HCT116 (cell line): Measurements from ENCODE around the gene MAML3. TPM values are rescaled to one million over a fixed set of nuclear protein-coding genes. Genes with fewer than 3 reads are reported as not detected.

ENCODE experiments used
- ATAC-seq: fragments of 200-7000 bp; cut with Tn5 transposase; 2 replicates; pipeline ENCODE4 v1.9.1; 2020; ENCODE audit warnings: mild to moderate bottlenecking, moderate library complexity
- BruUV-seq: library from RNA; stranded (reverse); fragments of 400-500 nt; replicated peaks from 2 replicates; lab custom pipeline; 2021; lab: Mats Ljungman, UMichigan
- CTCF ChIA-PET: fragments of 300-600 bp; sonication (Branson Sonifier 250); formaldehyde crosslinking; loops from one replicate; lab custom pipeline; 2021; ENCODE audit warnings: antibody characterized with exemption; lab: Charles Lee
- POLR2A ChIA-PET: fragments of 300-600, 350-600 bp; sonication (Branson Sonifier 250); formaldehyde crosslinking; loops from one replicate; lab custom pipeline; 2021; ENCODE audit warnings: antibody characterized with exemption; lab: Charles Lee
- RAD21 ChIA-PET, 2 experiments: fragments of 300-600 bp; sonication (Branson Sonifier 250); formaldehyde crosslinking; loops; one replicate each; lab custom pipeline; 2023; ENCODE audit warnings: low total read pairs in 2 of 2; ENCODE audit not compliant: uncharacterized antibody in 2 of 2, unreplicated experiment in 2 of 2, low non-redundant PET in 1 of 2; lab: Charles Lee
- DNase-seq: peaks from one replicate; pipeline ENCODE4 v3.0.0-alpha.2; 2010; ENCODE audit warnings: low read depth, low spot score
- H2AFZ ChIP-seq: fragments of 200-600 bp; shearing (Covaris generic), sonication (generic); 2 replicates; pipeline ENCODE4 v1.6.1; 2017; ENCODE audit warnings: low read depth, mixed run types, mixed read lengths, antibody characterized with exemption, low read length; ENCODE audit not compliant: poor library complexity, severe bottlenecking
- H3K27ac ChIP-seq: 2 replicates; pipeline ENCODE4 v1.5.1; 2012; ENCODE audit warnings: low read depth, low read length
- H3K27me3 ChIP-seq: fragments of 200-600 bp; sonication (generic); 2 replicates; pipeline ENCODE4 v1.6.1; 2016; ENCODE audit warnings: mixed run types, low read length, mixed read lengths; ENCODE audit not compliant: insufficient read depth
- H3K36me3 ChIP-seq, 2 experiments: fragments of 200-500 bp in 1 of 2; fragments of 200-600 bp in 1 of 2; sonication (Bioruptor generic) in 1 of 2; sonication (generic) in 1 of 2; 2 replicates each; pipeline versions ENCODE4 v1.5.1 to v1.6.1; 2014 to 2016; ENCODE audit warnings: low read length in 2 of 2, inconsistent platforms in 1 of 2, mixed read lengths in 1 of 2, mixed run types in 1 of 2; ENCODE audit not compliant: insufficient read depth in 2 of 2, control insufficient read depth in 1 of 2
- H3K4me1 ChIP-seq, 2 experiments: fragments of 200-600 bp in 1 of 2; sonication (generic) in 1 of 2; 2 replicates each; pipeline versions ENCODE4 v1.5.1 to v1.6.1; 2012 to 2017; ENCODE audit warnings: low read length in 2 of 2, inconsistent platforms in 1 of 2, mild to moderate bottlenecking in 1 of 2, mixed read lengths in 1 of 2, mixed run types in 1 of 2, moderate library complexity in 1 of 2; ENCODE audit not compliant: insufficient read depth in 2 of 2, control insufficient read depth in 1 of 2
- H3K4me2 ChIP-seq: fragments of 200-600 bp; sonication (generic); 2 replicates; pipeline ENCODE4 v1.6.1; 2017; ENCODE audit warnings: mixed run types, low read length, mixed read lengths
- H3K4me3 ChIP-seq, 2 experiments: fragments of 200-600 bp in 1 of 2; sonication (generic) in 1 of 2; replicated peaks in 1 of 2; 2 replicates each; pipeline ENCODE4 v1.5.1; 2011 to 2016; ENCODE audit warnings: low read length in 2 of 2, control low read depth in 1 of 2, low read depth in 1 of 2, mild to moderate bottlenecking in 1 of 2, mixed read lengths in 1 of 2, mixed run types in 1 of 2
- H3K79me2 ChIP-seq: fragments of 200-600 bp; sonication (generic); 2 replicates; pipeline ENCODE4 v1.6.1; 2017; ENCODE audit warnings: mild to moderate bottlenecking, mixed run types, low read length, moderate library complexity, mixed read lengths; ENCODE audit not compliant: insufficient read depth
- H3K9ac ChIP-seq: fragments of 200-600 bp; sonication (generic); 2 replicates; pipeline ENCODE4 v1.6.1; 2016; ENCODE audit warnings: low read length, mixed read lengths
- H3K9me2 ChIP-seq: fragments of 200-600 bp; sonication (generic), shearing (Covaris generic); 2 replicates; pipeline ENCODE4 v1.6.1; 2017; ENCODE audit warnings: mixed run types, mild to moderate bottlenecking, moderate library complexity; ENCODE audit not compliant: insufficient read depth
- H3K9me3 ChIP-seq, 2 experiments: fragments of 200-500 bp in 1 of 2; fragments of 200-600 bp in 1 of 2; sonication (Bioruptor generic) in 1 of 2; sonication (generic) in 1 of 2; 2 replicates each; pipeline ENCODE4 v1.6.1; 2014 to 2017; ENCODE audit warnings: low read length in 2 of 2, mixed read lengths in 2 of 2, inconsistent platforms in 1 of 2, low read depth in 1 of 2, mild to moderate bottlenecking in 1 of 2, mixed run types in 1 of 2, moderate library complexity in 1 of 2; ENCODE audit not compliant: control insufficient read depth in 1 of 2, insufficient read depth in 1 of 2
- H4K20me1 ChIP-seq: fragments of 200-600 bp; sonication (generic), shearing (Covaris generic); 2 replicates; pipeline ENCODE4 v1.6.1; 2017; ENCODE audit warnings: mixed run types, mild to moderate bottlenecking, moderate library complexity; ENCODE audit not compliant: insufficient read depth
- CEBPB ChIP-seq: IDR thresholded peaks from 2 replicates; pipeline ENCODE4 v1.6.1; 2012; ENCODE audit warnings: low read depth
- ELF1 ChIP-seq: IDR thresholded peaks from 2 replicates; pipeline ENCODE4 v1.6.1; 2012; ENCODE audit warnings: low read depth, borderline replicate concordance
- EZH2 ChIP-seq: fragments of 200-600 bp; sonication (generic); IDR thresholded peaks from 2 replicates; pipeline ENCODE4 v1.6.1; 2017; ENCODE audit warnings: antibody characterized with exemption, mixed run types
- EZH2phosphoT487 ChIP-seq: fragments of 200-600 bp; IDR thresholded peaks from 2 replicates; pipeline ENCODE4 v1.6.1; 2018; ENCODE audit warnings: antibody characterized with exemption, borderline replicate concordance
- FOSL1 ChIP-seq: IDR thresholded peaks from 2 replicates; pipeline ENCODE4 v1.6.1; 2012; ENCODE audit warnings: low read depth
- POLR2A ChIP-seq: IDR thresholded peaks from 2 replicates; pipeline ENCODE4 v1.7.0; 2011; ENCODE audit warnings: borderline replicate concordance; ENCODE audit not compliant: insufficient read depth, insufficient read length; ENCODE audit errors: extremely low read depth
- POLR2AphosphoS5 ChIP-seq: IDR thresholded peaks from 2 replicates; pipeline ENCODE4 v1.6.1; 2011; ENCODE audit warnings: mild to moderate bottlenecking, low read depth, low read length, moderate library complexity
- RAD21 ChIP-seq: IDR thresholded peaks from 2 replicates; pipeline ENCODE4 v1.6.1; 2012; ENCODE audit warnings: low read depth, mild to moderate bottlenecking
- TCF7L2 ChIP-seq: IDR thresholded peaks from 2 replicates; pipeline ENCODE4 v1.7.0; 2011; ENCODE audit warnings: borderline replicate concordance, inconsistent platforms; ENCODE audit not compliant: insufficient read depth, insufficient read length; ENCODE audit errors: extremely low read depth
- ZFX ChIP-seq: fragments of 450-650 bp; IDR thresholded peaks from 2 replicates; pipeline ENCODE4 v1.6.1; 2017
- ZNF274 ChIP-seq: fragments of 200-500 bp; sonication (Bioruptor generic); IDR thresholded peaks from 2 replicates; pipeline ENCODE4 v1.6.1; 2014; ENCODE audit warnings: mild to moderate bottlenecking, low read depth, low read length, inconsistent platforms
- intact Hi-C: fragments of 100-400 bp; cut with micrococcal nuclease; formaldehyde crosslinking; loops from 2 replicates; pipeline ENCODE4 v1.10.0; 2022
- total RNA-seq: library from RNA; stranded (reverse); gene quantifications from one replicate; pipeline ENCODE4 v1.2.1, GENCODE V29; 2021; ENCODE audit not compliant: unreplicated experiment
- TF ChIP-seq, protein P1 (sequence below): IDR thresholded peaks from 2 replicates; pipeline ENCODE4 v1.6.1; 2012
- TF ChIP-seq, protein P2 (sequence below): IDR thresholded peaks from 2 replicates; pipeline ENCODE4 v1.6.1; 2011; ENCODE audit warnings: mild to moderate bottlenecking, low read length, moderate library complexity; ENCODE audit not compliant: insufficient replicate concordance; ENCODE audit errors: extremely low read depth
- TF ChIP-seq, protein P3 (sequence below): IDR thresholded peaks from 2 replicates; pipeline ENCODE4 v1.6.1; 2012; ENCODE audit warnings: low read depth
- TF ChIP-seq, protein P4 (sequence below): IDR thresholded peaks from 2 replicates; pipeline ENCODE4 v1.6.1; 2012

MAML3 gene
- total RNA-seq, 1 experiment from 2014 or later: 3.1 TPM

DNA sequence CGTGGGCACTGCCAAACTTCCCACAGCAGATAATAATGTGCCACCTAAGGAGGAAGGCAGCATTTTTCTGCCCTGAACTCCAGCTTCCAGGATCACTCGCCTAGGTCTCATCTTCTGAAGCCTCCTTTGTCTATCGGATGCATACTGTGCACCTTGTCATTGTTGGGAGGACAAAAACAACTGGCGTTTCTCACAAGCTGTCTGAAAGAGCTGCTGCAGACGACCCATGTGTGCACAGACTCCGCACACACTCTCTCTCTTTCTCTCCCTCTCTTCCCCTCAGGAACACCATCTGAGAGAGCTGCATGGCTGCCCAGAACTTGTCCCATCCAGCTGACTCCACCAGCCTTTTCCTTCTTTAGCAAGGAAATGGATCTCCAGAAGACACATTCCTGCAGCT is 83.0 kb downstream of the MAML3 start:
- BruUV-seq: no TSS peak
- intact Hi-C loops: no loop called here
- ATAC-seq (no peak), DNase-seq (no peak)
- Histone ChIP-seq H3K79me2 (no peaks in the 10 kb centered on the region), H3K27me3 (no peaks in the 10 kb centered on the region), H2AFZ (no peak overlapping the region), H3K9me3 (no peaks in the 10 kb centered on the region), H3K27ac (no peak overlapping the region), H3K4me3 (no peak overlapping the region), H3K9me2 (no peaks in the 10 kb centered on the region), H3K4me2 (no peak overlapping the region), H4K20me1 (no peaks in the 10 kb centered on the region), H3K4me1 (no peaks in the 10 kb centered on the region), H3K9ac (no peak overlapping the region), H3K36me3 (no peaks in the 10 kb centered on the region)
- TF ChIP-seq POLR2A (no peak), ZNF274 (no peak), ELF1 (no peak), EZH2 (no peak), CEBPB (no peak)
- ChIA-PET CTCF (interaction anchor here (1.1 kb wide), 1 partner anchor 19 kb away, joined by 5 read pairs; no protein-coding TSS in a partner anchor), RAD21 (no interaction called here), POLR2A (interaction anchor here (0.6 kb wide), 1 partner anchor 11 kb away, joined by 3 read pairs; no protein-coding TSS in a partner anchor)

DNA sequence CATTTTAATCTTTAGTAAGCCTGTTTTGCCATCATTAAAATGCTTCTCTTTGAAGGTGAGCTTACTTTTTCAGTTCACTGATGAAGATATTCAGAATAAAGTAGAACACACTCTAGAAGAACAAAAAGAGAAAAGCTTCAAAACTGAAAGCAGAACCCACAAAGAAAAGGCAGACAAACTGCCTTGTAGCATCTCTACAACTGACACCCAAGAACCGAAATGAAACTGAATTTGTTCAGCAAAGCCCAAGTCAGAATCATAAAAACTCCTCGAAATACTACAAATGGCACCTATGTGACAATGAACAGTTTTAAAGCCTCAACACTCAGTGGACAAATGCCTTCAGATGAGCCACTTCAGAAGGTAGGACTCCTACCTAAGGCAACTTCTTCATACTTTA is 83.6 kb downstream of the MAML3 start:
- DNase-seq: no peak
- ChIA-PET RAD21 (no interaction called here), CTCF (interaction anchor here (1.1 kb wide), 1 partner anchor 18 kb away, joined by 5 read pairs; no protein-coding TSS in a partner anchor), POLR2A (no interaction called here)
- Histone ChIP-seq H3K4me3 (no peak overlapping the region), H3K9ac (no peak overlapping the region), H4K20me1 (no peaks in the 10 kb centered on the region), H3K36me3 (no peaks in the 10 kb centered on the region), H3K4me2 (no peak overlapping the region), H3K27me3 (no peaks in the 10 kb centered on the region), H2AFZ (no peak overlapping the region), H3K4me1 (no peaks in the 10 kb centered on the region), H3K9me3 (no peaks in the 10 kb centered on the region), H3K9me2 (no peaks in the 10 kb centered on the region), H3K27ac (no peak overlapping the region), H3K79me2 (no peaks in the 10 kb centered on the region)
- TF ChIP-seq POLR2A: no peak
- no peak for TF ChIP-seq POLR2AphosphoS5
- TF ChIP-seq, protein P1, sequence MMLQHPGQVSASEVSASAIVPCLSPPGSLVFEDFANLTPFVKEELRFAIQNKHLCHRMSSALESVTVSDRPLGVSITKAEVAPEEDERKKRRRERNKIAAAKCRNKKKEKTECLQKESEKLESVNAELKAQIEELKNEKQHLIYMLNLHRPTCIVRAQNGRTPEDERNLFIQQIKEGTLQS: no peak
- TF ChIP-seq ELF1: no peak
- TF ChIP-seq, protein P2, sequence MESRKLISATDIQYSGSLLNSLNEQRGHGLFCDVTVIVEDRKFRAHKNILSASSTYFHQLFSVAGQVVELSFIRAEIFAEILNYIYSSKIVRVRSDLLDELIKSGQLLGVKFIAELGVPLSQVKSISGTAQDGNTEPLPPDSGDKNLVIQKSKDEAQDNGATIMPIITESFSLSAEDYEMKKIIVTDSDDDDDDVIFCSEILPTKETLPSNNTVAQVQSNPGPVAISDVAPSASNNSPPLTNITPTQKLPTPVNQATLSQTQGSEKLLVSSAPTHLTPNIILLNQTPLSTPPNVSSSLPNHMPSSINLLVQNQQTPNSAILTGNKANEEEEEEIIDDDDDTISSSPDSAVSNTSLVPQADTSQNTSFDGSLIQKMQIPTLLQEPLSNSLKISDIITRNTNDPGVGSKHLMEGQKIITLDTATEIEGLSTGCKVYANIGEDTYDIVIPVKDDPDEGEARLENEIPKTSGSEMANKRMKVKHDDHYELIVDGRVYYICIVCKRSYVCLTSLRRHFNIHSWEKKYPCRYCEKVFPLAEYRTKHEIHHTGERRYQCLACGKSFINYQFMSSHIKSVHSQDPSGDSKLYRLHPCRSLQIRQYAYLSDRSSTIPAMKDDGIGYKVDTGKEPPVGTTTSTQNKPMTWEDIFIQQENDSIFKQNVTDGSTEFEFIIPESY: no peak
- no peak for TF ChIP-seq ZNF274
- TF ChIP-seq, protein P3, sequence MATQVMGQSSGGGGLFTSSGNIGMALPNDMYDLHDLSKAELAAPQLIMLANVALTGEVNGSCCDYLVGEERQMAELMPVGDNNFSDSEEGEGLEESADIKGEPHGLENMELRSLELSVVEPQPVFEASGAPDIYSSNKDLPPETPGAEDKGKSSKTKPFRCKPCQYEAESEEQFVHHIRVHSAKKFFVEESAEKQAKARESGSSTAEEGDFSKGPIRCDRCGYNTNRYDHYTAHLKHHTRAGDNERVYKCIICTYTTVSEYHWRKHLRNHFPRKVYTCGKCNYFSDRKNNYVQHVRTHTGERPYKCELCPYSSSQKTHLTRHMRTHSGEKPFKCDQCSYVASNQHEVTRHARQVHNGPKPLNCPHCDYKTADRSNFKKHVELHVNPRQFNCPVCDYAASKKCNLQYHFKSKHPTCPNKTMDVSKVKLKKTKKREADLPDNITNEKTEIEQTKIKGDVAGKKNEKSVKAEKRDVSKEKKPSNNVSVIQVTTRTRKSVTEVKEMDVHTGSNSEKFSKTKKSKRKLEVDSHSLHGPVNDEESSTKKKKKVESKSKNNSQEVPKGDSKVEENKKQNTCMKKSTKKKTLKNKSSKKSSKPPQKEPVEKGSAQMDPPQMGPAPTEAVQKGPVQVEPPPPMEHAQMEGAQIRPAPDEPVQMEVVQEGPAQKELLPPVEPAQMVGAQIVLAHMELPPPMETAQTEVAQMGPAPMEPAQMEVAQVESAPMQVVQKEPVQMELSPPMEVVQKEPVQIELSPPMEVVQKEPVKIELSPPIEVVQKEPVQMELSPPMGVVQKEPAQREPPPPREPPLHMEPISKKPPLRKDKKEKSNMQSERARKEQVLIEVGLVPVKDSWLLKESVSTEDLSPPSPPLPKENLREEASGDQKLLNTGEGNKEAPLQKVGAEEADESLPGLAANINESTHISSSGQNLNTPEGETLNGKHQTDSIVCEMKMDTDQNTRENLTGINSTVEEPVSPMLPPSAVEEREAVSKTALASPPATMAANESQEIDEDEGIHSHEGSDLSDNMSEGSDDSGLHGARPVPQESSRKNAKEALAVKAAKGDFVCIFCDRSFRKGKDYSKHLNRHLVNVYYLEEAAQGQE: no peak
- no peak for TF ChIP-seq ZFX
- TF ChIP-seq FOSL1: no peak
- TF ChIP-seq EZH2: no peak
- no peak for TF ChIP-seq RAD21
- TF ChIP-seq EZH2phosphoT487: no peak
- TF ChIP-seq TCF7L2: no peak
- TF ChIP-seq, protein P4, sequence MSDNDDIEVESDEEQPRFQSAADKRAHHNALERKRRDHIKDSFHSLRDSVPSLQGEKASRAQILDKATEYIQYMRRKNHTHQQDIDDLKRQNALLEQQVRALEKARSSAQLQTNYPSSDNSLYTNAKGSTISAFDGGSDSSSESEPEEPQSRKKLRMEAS: no peak
- BruUV-seq: no TSS peak
- intact Hi-C loops: no loop called here
- ATAC-seq: no peak
